HepG2 (cell line): ENCODE measurements around the gene DNAJB12. TPM values are rescaled to one million over a fixed set of nuclear protein-coding genes. Genes with fewer than 3 reads are reported as not detected.

Experiments used
- ADNP ChIP-seq: sonication (generic); formaldehyde crosslinking; IDR thresholded peaks from 2 replicates; pipeline ENCODE4 v1.4.0; 2020; ENCODE audit warnings: missing genetic modification reagents
- ARNT ChIP-seq: fragments of 450-650 bp; IDR thresholded peaks from 2 replicates; pipeline ENCODE4 v1.6.1; 2017
- ATF3 ChIP-seq: sonication (generic); formaldehyde crosslinking; IDR thresholded peaks from 2 replicates; pipeline ENCODE4 v1.4.0; 2020; ENCODE audit warnings: missing genetic modification reagents
- CREB3 ChIP-seq: sonication (generic); formaldehyde crosslinking; IDR thresholded peaks from 2 replicates; pipeline ENCODE4 v1.5.0; 2020; ENCODE audit warnings: missing genetic modification reagents
- CREM ChIP-seq, 2 experiments: sonication (generic) in 1 of 2; formaldehyde crosslinking in 1 of 2; IDR thresholded peaks; 2 replicates each; pipeline versions ENCODE4 v1.4.0 to v1.6.1; 2016 to 2020; ENCODE audit warnings: antibody characterized with exemption in 1 of 2, mild to moderate bottlenecking in 1 of 2, missing genetic modification reagents in 1 of 2
- MAFG ChIP-seq: sonication (generic); formaldehyde crosslinking; IDR thresholded peaks from 2 replicates; pipeline ENCODE4 v1.5.1; 2020; ENCODE audit warnings: mild to moderate bottlenecking, missing genetic modification reagents
- MXD3 ChIP-seq: IDR thresholded peaks from 2 replicates; pipeline ENCODE4 v1.6.1; 2016; ENCODE audit warnings: mild to moderate bottlenecking, missing biosample characterization, missing genetic modification reagents
- PAF1 ChIP-seq: IDR thresholded peaks from 2 replicates; pipeline ENCODE4 v1.6.1; 2016; ENCODE audit warnings: missing genetic modification reagents, missing compliant biosample characterization
- PRDM4 ChIP-seq: sonication (generic); formaldehyde crosslinking; IDR thresholded peaks from 2 replicates; pipeline ENCODE4 v1.9.0; 2021; ENCODE audit warnings: missing genetic modification reagents, borderline replicate concordance
- RARG ChIP-seq: sonication (generic); formaldehyde crosslinking; IDR thresholded peaks from 2 replicates; pipeline ENCODE4 v1.4.0; 2020; ENCODE audit warnings: low read depth, mild to moderate bottlenecking, missing genetic modification reagents
- TEAD2 ChIP-seq: sonication (generic); formaldehyde crosslinking; IDR thresholded peaks from 2 replicates; pipeline ENCODE4 v1.9.0; 2021; ENCODE audit warnings: missing genetic modification reagents
- USF2 ChIP-seq, 2 experiments: sonication (generic) in 1 of 2; formaldehyde crosslinking in 1 of 2; IDR thresholded peaks; 2 replicates each; pipeline versions ENCODE4 v1.5.1 to v1.6.1; 2011 to 2020; ENCODE audit warnings: borderline replicate concordance in 1 of 2, low read depth in 1 of 2, low read length in 1 of 2, mild to moderate bottlenecking in 1 of 2, missing genetic modification reagents in 1 of 2, moderate library complexity in 1 of 2
- ZMAT3 ChIP-seq: sonication (generic); formaldehyde crosslinking; conservative IDR thresholded peaks from 2 replicates; pipeline ENCODE4 v1.7.0; 2021; ENCODE audit warnings: missing genetic modification reagents
- ZNF225 ChIP-seq: sonication (generic); formaldehyde crosslinking; IDR thresholded peaks from 2 replicates; pipeline ENCODE4 v1.4.0; 2020; ENCODE audit warnings: mild to moderate bottlenecking, missing genetic modification reagents
- ZNF232 ChIP-seq: sonication (generic); formaldehyde crosslinking; IDR thresholded peaks from 2 replicates; pipeline ENCODE4 v1.4.0; 2020; ENCODE audit warnings: missing genetic modification reagents, borderline replicate concordance
- ZNF430 ChIP-seq: sonication (generic); formaldehyde crosslinking; IDR thresholded peaks from 2 replicates; pipeline ENCODE4 v1.9.0; 2021; ENCODE audit warnings: mild to moderate bottlenecking, missing genetic modification reagents
- ZNF737 ChIP-seq: sonication (generic); formaldehyde crosslinking; IDR thresholded peaks from 2 replicates; pipeline ENCODE4 v1.5.0; 2020; ENCODE audit warnings: missing genetic modification reagents, mild to moderate bottlenecking, borderline replicate concordance
- ZNF768 ChIP-seq: sonication (generic); formaldehyde crosslinking; IDR thresholded peaks from 2 replicates; pipeline ENCODE4 v1.4.0; 2020; ENCODE audit warnings: missing genetic modification reagents
- ZZZ3 ChIP-seq: sonication (generic); formaldehyde crosslinking; IDR thresholded peaks from 2 replicates; pipeline ENCODE4 v1.4.0; 2020; ENCODE audit warnings: missing genetic modification reagents, mild to moderate bottlenecking, borderline replicate concordance
- polyA plus RNA-seq, 8 experiments: library from polyadenylated mRNA; depleted of rRNA in 3 of 8; stranded (reverse) in 7 of 8; unstranded in 1 of 8; fragments of >200 nt; fragmentation: Illumina TruSeq in 4 of 8; extraction: Trizol in 4 of 8; gene quantifications; 2 replicates each; pipeline versions ENCODE4 v1.2.1 to v1.2.3, GENCODE V29; 2011 to 2016; ENCODE audit warnings: low read depth in 4 of 8, missing spikeins in 1 of 8, mixed read lengths in 1 of 8; ENCODE audit not compliant: insufficient read depth in 1 of 8
- total RNA-seq, 5 experiments: library from RNA; depleted of rRNA; stranded (reverse); fragments of >200 nt; fragmentation: Illumina TruSeq; extraction: Trizol; gene quantifications; 2 replicates each; pipeline ENCODE4 v1.2.3, GENCODE V29; 2016; ENCODE audit warnings: low read depth in 1 of 5

Gene DNAJB12
- total and polyA plus RNA-seq, 2 of the 13 experiments (the other 11 are each of a cell fraction or from before 2014, with no cell fraction given): 10.8 to 18.2 TPM

GRCh38 chr10:72353965-72354355 is 759 bp downstream of the DNAJB12 start (continued):
- TF ChIP-seq USF2 (IDR thresholded peaks at IDR 0.05; ENCODE audit: low read depth, low read length) (no peak), USF2 (CRISPR knock-in tag; IDR thresholded peaks at IDR 0.05; ENCODE audit: borderline replicate concordance) (peak; percentile 10; the same call in 1 of the 2 replicates), ZMAT3 (CRISPR knock-in tag) (0 out of 2 replicates have a peak, but pooled peaks have one; percentile 24), PRDM4 (CRISPR knock-in tag) (no peak), PAF1 (CRISPR knock-in tag) (no peak; the same call in 1 of the 2 replicates), MXD3 (no peak), ZNF737 (CRISPR knock-in tag) (no peak), ZNF232 (CRISPR knock-in tag) (no peak), ARNT (no peak), ATF3 (CRISPR knock-in tag) (no peak; the same call in 1 of the 2 replicates), ZZZ3 (CRISPR knock-in tag) (peak; percentile 19; the same call in 1 of the 2 replicates), ZNF225 (CRISPR knock-in tag) (peak; percentile 20; the same call in 1 of the 2 replicates), ZNF768 (CRISPR knock-in tag) (peak; percentile 17; the same call in 1 of the 2 replicates), MAFG (no peak; the same call in 1 of the 2 replicates), TEAD2 (CRISPR knock-in tag) (no peak), RARG (CRISPR knock-in tag) (no peak), CREB3 (CRISPR knock-in tag) (no peak), ZNF430 (no peak; the same call in 1 of the 2 replicates), CREM (IDR thresholded peaks at IDR 0.05) (no peak), CREM (CRISPR knock-in tag; IDR thresholded peaks at IDR 0.05) (no peak), ADNP (CRISPR knock-in tag) (no peak)
